SK-N-MC (cell line): ENCODE results near the gene CGB8.
"Not testable (repeated sequence)": the region's sequence is repeated elsewhere in the genome, so short reads cannot be mapped to it uniquely, and the experiment has no call there.

Source experiments
- FOXP2 ChIP-seq: optimal IDR thresholded peaks from 2 replicates; pipeline ENCODE3; 2011; ENCODE audit warnings: mild to moderate bottlenecking, moderate library complexity; ENCODE audit not compliant: insufficient read depth; ENCODE audit errors: extremely low read length, control extremely low read depth
- POLR2AphosphoS5 ChIP-seq: IDR thresholded peaks from 2 replicates; pipeline ENCODE4 v1.6.1; 2012; ENCODE audit warnings: mild to moderate bottlenecking, low read depth, low read length, borderline replicate concordance

DNA sequence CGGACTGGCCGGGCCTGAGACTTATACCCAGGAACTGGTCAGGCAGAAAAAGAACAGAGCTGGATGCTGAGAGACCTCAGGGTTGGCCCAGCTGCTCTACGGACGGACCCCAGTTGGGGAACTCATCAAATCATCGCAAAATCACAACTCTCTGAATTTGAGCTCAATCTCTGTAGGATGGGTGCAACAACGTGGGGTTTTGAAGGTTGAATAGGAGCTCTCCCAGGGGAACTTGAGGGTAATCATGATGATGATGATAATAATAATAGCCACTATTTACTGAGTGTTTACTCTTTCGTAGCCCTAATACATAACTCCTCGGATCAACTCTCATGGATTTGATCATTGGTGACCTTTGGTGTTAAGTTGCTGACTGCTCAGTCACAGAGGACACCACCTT, 18.6 kb downstream of the CGB8 start:
- not testable (repeated sequence) for TF ChIP-seq POLR2AphosphoS5, FOXP2
